ENCODE measurements around the gene PCDHGA12.
A peak's percentile ranks its signal among the peaks of the same experiment; 100 is the strongest.
"Not testable (repeated sequence)": the region's sequence is repeated elsewhere in the genome, so short reads cannot be mapped to it uniquely, and the experiment has no call there.

The PCDHGA12 gene

DNA sequence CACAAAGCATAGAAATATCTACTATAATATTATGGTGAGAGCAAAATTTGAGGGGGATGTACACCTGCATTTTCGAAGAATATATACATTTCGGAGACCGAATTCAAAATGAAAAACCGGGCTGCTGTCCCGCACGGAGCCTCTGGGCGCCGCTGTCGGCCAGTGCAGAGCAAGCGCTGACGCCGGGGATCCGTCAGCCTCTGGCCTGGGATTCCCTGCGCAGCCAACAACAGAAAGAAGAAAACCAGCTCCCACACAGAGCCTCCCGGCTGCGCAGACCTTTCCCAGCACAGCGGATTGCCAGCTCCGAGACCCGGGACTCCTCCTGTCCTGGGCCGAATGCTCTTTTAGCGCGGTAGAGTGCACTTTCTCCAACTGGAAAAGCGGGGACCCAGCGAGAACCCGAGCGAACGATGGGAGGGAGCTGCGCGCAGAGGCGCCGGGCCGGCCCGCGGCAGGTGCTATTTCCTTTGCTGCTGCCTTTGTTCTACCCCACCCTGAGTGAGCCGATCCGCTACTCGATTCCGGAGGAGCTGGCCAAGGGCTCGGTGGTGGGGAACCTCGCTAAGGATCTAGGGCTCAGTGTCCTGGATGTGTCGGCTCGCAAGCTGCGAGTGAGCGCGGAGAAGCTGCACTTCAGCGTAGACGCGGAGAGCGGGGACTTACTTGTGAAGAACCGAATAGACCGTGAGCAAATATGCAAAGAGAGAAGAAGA is 22.4 kb upstream of the PCDHGA12 start, which contains the start of gene PCDHGB6:
TSS of gene PCDHGB6 (plus strand) at position 232 of the 716 bp plus-strand sequence. CDS start at position 414, 182 bp downstream.
- DNase-seq (ENCODE audit: low read depth) = not testable (repeated sequence)

DNA sequence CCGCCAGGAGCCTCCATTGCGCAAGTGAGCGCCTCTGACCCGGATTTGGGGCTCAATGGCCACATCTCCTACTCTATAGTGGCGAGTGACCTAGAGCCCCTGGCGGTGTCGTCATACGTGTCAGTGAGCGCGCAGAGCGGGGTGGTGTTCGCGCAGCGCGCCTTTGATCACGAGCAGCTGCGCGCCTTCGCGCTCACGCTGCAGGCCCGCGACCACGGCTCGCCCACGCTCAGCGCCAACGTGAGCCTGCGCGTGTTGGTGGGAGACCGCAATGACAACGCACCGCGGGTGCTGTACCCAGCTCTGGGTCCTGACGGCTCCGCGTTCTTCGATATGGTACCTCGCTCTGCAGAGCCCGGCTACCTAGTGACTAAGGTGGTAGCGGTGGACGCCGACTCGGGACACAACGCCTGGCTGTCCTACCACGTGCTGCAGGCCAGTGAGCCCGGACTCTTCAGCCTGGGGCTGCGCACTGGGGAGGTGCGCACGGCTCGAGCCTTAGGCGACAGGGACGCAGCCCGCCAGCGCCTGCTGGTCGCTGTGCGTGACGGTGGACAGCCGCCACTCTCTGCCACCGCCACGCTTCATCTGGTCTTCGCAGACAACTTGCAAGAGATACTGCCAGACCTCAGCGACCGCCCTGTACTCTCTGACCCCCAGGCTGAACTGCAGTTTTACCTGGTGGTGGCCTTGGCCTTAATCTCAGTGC is 20.6 kb upstream of the PCDHGA12 start:
- DNase-seq (ENCODE audit: low read depth) = no peak

DNA sequence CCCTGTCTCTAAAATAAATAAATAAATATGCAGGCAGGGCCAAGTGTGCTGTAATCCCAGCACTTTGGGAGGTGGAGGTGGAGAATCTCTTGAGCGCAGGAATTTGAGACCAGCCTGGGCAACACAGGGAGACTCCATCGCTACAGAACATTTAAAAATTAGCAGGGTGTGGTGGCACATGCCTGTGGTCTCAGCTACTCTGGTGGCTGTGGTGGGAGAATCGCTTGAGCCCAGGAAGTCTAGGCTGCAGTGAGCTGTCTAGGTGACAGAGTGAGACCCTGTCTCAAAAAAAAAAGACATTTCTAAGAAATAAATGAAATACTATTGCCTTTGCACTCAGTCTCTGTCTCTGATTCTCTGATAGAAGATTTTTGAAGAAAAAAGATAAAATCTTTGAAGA is 18.7 kb upstream of the PCDHGA12 start:
- no peak for DNase-seq (ENCODE audit: low read depth)

DNA sequence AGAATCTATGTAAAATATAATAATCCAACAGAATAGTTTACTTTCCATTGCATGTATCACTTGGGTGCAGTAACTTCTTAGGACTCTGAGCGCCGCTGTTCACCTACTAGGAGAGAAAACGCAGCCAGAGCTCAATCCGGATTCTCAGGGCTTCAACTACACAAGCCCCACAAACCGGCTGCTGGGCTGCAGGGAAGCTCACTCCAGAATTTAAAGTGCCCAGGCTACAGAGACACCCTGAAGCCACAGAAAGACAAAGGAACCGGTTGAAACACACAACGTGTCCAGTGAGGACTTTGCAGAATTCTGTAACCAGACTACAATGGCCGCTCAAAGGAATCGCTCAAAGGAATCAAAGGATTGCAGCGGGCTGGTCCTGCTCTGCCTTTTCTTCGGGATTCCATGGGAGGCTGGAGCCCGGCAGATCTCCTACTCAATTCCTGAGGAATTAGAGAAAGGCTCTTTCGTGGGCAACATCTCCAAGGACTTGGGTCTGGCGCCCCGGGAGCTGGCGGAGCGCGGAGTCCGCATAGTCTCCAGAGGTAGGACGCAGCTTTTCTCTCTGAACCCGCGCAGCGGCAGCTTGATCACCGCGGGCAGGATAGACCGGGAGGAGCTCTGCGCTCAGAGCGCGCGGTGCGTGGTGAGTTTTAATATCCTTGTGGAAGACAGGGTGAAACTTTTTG is 17.3 kb upstream of the PCDHGA12 start, which contains the start of gene PCDHGA10:
TSS of gene PCDHGA10 (plus strand) at position 134 of the 686 bp plus-strand sequence. CDS start at position 323, 189 bp downstream.
- peak; percentile 45 for DNase-seq (ENCODE audit: low read depth)

DNA sequence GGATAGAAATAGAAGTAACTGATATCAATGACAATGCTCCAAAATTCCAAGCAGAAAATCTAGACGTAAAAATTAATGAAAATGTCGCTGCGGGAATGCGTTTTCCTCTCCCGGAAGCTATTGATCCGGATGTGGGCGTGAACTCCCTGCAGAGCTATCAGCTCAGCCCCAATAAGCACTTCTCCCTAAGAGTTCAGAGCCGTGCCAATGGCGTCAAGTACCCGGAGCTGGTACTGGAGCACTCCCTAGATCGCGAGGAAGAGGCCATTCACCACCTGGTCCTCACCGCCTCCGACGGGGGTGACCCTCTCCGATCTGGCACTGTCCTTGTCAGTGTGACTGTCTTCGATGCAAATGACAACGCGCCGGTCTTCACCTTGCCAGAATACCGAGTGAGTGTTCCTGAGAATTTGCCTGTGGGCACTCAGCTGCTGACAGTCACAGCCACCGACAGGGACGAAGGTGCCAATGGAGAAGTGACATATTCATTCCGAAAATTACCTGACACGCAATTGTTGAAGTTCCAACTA is 16.7 kb upstream of the PCDHGA12 start:
- no peak for DNase-seq (ENCODE audit: low read depth)

DNA sequence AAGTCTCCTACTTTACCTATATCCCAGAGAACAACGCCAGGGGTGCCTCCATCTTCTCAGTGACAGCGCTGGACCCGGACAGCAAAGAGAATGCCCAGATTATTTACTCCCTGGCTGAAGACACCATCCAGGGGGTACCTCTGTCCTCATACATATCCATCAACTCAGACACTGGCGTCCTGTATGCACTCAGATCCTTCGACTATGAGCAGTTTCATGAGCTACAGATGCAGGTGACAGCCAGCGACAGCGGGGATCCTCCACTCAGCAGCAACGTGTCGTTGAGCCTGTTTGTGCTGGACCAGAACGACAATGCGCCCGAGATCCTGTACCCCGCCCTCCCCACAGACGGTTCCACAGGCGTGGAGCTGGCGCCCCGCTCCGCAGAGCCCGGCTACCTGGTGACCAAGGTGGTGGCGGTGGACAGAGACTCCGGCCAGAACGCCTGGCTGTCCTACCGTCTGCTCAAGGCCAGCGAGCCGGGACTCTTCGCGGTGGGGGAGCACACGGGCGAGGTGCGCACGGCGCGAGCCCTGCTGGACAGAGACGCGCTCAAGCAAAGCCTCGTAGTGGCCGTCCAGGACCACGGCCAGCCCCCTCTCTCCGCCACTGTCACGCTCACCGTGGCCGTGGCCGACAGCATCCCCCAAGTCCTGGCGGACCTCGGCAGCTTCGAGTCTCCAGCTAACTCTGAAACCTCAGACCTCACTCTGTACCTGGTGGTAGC is 15.6 kb upstream of the PCDHGA12 start:
- not testable (repeated sequence) for DNase-seq (ENCODE audit: low read depth)

DNA sequence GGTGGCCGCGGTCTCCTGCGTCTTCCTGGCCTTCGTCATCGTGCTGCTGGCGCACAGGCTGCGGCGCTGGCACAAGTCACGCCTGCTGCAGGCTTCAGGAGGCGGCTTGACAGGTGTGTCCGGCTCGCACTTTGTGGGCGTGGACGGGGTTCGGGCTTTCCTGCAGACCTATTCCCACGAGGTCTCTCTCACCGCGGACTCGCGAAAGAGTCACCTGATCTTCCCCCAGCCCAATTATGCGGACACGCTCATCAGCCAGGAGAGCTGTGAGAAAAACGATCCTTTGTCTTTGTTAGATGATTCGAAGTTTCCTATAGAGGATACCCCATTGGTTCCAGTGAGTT is 15.1 kb upstream of the PCDHGA12 start:
- not testable (repeated sequence) for DNase-seq (ENCODE audit: low read depth)

DNA sequence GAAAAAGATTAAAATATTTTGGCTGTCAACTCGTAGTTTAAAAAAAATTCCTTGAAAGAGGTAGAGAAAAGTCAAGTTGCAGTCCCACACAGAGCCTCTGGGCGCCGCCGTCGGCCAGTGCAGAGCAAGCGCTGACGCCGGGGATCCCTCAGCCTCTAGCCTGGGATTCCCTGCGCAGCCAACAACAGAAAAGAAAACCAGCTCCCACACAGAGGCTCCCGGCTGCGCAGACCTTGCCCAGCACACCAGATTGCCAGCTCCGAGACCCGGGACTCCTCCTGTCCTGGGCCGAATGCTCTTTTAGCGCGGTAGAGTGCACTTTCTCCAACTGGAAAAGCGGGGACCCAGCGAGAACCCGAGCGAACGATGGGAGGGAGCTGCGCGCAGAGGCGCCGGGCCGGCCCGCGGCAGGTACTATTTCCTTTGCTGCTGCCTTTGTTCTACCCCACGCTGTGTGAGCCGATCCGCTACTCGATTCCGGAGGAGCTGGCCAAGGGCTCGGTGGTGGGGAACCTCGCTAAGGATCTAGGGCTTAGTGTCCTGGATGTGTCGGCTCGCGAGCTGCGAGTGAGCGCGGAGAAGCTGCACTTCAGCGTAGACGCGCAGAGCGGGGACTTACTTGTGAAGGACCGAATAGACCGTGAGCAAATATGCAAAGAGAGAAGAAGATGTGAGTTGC is 12.7 kb upstream of the PCDHGA12 start, which contains the start of gene PCDHGB7:
TSS of gene PCDHGB7 (plus strand) at position 184 of the 679 bp plus-strand sequence. CDS start at position 367, 183 bp downstream.
- peak; percentile 21 for DNase-seq (ENCODE audit: low read depth)

DNA sequence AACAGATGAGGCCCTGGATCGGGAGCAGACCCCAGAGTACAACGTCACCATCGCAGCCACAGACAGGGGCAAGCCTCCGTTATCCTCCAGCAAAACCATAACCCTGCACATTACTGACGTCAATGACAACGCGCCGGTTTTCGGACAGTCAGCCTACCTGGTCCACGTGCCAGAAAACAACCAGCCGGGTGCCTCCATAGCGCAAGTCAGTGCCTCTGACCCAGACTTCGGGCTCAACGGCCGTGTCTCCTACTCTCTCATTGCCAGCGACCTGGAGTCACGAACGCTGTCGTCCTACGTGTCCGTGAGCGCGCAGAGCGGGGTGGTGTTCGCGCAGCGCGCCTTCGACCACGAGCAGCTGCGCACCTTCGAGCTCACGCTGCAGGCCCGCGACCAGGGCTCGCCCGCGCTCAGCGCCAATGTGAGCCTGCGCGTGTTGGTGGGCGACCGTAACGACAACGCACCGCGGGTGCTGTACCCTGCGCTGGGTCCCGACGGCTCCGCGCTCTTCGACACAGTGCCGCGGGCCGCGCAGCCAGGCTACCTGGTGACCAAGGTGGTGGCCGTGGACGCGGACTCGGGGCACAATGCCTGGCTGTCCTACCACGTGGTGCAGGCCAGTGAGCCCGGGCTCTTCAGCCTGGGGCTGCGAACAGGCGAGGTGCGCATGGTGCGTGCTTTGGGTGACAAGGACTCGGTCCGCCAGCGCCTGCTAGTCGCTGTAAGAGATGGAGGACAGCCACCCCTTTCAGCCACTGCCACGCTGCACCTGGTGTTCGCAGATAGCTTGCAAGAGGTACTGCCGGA is 11.0 kb upstream of the PCDHGA12 start:
- DNase-seq (ENCODE audit: low read depth) = no peak

DNA sequence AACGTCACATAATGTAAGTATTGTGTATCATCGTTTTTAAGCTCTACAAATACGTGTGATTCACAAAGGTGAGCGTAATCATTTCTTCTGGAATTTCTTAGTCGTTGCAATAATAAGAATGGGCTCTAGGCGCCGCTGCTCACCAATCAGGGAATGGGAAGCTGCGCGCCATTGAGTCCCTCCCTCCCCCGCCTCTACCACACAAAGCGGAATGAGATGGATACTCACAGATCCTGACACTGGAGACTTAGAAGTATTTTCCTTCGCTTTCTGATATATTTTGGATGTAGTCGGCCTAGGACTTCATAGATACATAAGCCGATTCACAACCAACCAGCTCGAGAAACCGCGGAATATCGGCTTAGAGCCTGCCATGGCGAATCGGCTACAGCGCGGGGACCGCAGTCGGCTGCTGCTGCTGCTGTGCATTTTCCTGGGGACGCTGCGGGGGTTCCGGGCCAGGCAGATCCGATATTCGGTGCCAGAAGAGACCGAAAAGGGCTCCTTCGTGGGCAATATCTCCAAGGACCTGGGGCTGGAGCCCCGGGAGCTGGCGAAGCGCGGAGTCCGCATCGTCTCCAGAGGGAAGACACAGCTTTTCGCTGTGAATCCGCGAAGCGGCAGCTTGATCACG is 9.3 kb upstream of the PCDHGA12 start, which contains the start of gene PCDHGA11:
TSS of gene PCDHGA11 (plus strand) at position 197 of the 634 bp plus-strand sequence. CDS start at position 374, 177 bp downstream.
- no peak for DNase-seq (ENCODE audit: low read depth)

DNA sequence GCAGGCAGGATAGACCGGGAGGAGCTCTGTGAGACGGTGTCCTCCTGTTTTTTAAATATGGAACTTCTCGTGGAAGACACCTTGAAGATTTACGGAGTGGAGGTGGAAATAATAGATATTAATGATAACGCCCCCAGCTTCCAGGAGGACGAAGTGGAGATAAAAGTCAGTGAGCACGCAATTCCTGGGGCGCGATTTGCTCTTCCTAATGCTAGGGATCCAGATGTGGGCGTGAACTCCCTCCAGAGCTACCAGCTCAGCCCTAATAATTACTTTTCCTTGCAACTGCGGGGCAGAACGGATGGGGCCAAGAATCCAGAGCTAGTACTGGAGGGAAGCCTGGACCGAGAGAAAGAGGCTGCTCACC is 8.8 kb upstream of the PCDHGA12 start:
- DNase-seq (ENCODE audit: low read depth) = no peak

DNA sequence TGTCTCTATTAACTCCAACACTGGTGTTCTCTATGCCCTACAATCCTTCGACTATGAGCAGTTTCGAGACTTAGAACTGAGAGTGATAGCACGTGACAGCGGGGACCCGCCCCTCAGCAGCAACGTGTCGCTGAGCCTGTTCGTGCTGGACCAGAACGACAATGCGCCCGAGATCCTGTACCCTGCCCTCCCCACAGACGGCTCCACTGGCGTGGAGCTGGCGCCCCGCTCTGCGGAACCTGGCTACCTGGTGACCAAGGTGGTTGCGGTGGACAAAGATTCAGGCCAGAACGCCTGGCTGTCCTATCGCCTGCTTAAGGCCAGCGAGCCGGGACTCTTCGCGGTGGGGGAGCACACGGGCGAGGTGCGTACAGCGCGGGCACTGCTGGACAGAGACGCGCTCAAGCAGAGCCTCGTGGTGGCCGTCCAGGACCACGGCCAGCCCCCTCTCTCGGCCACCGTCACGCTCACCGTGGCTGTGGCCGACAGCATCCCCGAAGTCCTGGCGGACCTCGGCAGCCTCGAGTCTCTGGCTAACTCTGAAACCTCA is 7.5 kb upstream of the PCDHGA12 start:
- no peak for DNase-seq (ENCODE audit: low read depth)

DNA sequence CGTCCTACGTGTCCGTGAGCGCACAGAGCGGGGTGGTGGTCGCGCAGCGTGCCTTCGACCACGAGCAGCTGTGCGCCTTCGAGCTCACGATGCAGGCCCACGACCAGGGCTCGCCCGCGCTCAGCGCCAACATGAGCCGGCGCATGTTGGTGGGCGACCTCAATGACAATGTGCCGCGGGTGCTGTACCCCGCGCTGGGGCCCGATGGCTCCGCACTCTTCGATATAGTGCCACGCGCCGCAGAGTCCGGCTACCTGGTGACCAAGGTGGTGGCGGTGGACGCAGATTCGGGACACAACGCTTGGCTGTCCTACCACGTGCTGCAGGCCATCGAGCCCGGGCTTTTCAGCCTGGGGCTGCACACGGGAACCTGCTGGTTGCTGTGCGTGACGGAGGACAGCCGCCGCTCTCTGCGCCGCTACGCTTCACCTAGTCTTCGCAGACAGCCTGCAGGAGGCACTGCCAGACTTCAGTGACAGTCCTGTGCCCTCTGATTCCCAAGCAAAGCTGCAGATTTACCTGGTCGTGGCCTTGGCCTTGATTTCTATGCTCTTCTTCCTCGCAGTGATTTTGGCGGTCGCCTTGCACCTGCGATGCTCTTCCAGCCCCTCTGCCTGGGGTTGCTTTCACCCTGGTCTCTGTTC is 2.4 kb upstream of the PCDHGA12 start:
- DNase-seq (ENCODE audit: low read depth) = no peak

DNA sequence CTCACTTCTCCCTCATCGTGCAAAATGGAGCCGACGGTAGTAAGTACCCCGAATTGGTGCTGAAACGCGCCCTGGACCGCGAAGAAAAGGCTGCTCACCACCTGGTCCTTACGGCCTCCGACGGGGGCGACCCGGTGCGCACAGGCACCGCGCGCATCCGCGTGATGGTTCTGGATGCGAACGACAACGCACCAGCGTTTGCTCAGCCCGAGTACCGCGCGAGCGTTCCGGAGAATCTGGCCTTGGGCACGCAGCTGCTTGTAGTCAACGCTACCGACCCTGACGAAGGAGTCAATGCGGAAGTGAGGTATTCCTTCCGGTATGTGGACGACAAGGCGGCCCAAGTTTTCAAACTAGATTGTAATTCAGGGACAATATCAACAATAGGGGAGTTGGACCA is 979 bp downstream of the PCDHGA12 start:
- DNase-seq (ENCODE audit: low read depth) = no peak

DNA sequence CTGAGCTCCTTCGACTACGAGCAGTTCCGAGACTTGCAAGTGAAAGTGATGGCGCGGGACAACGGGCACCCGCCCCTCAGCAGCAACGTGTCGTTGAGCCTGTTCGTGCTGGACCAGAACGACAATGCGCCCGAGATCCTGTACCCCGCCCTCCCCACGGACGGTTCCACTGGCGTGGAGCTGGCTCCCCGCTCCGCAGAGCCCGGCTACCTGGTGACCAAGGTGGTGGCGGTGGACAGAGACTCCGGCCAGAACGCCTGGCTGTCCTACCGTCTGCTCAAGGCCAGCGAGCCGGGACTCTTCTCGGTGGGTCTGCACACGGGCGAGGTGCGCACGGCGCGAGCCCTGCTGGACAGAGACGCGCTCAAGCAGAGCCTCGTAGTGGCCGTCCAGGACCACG is 2.0 kb downstream of the PCDHGA12 start:
- not testable (repeated sequence) for DNase-seq (ENCODE audit: low read depth)

DNA sequence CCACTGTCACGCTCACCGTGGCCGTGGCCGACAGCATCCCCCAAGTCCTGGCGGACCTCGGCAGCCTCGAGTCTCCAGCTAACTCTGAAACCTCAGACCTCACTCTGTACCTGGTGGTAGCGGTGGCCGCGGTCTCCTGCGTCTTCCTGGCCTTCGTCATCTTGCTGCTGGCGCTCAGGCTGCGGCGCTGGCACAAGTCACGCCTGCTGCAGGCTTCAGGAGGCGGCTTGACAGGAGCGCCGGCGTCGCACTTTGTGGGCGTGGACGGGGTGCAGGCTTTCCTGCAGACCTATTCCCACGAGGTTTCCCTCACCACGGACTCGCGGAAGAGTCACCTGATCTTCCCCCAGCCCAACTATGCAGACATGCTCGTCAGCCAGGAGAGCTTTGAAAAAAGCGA is 2.4 kb downstream of the PCDHGA12 start:
- not testable (repeated sequence) for DNase-seq (ENCODE audit: low read depth)

DNA sequence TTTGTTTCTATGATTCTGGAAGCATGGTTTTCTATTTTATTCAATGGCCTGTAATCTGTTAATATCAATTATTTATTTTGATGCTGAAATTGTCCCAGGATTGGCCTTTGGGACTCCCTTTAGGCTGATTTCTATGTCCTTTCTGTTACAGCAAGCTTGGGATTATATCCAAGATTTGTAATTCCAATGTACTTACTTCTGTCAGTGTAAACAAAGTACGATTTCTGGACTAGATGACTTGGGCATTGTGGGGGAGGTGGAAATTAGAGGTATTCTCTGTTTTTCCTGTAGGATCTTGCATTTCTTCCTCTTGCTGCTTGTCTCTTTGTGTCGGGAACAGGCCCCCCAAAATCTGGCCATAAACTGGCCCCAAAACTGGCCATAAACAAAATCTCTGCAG is 3.7 kb downstream of the PCDHGA12 start:
- DNase-seq (ENCODE audit: low read depth) = no peak

DNA sequence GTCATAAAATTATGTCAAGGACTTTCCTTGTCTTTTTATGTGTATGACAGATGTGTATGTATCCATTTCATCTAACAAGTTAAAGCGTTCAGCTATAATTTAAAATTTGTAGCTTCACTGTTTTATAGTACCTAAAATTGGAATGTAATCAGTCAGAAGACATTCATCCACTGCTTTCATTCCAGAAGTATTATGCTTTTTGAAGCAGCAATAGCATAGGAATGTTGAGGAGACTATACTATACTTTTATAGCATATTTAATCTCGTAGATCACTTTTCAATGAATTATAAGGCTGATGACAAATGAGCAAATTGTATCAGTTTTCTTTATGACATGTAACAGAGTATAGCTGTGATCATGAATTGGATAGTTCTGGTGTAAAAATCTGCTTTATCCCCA is 6.9 kb downstream of the PCDHGA12 start:
- DNase-seq (ENCODE audit: low read depth) = no peak

All from T follicular helper cell (primary cell).